ENCODE measurements around the gene NDUFA11.
"Not testable (repeated sequence)": the region's sequence is repeated elsewhere in the genome, so short reads cannot be mapped to it uniquely, and the experiment has no call there.

Gene NDUFA11

DNA sequence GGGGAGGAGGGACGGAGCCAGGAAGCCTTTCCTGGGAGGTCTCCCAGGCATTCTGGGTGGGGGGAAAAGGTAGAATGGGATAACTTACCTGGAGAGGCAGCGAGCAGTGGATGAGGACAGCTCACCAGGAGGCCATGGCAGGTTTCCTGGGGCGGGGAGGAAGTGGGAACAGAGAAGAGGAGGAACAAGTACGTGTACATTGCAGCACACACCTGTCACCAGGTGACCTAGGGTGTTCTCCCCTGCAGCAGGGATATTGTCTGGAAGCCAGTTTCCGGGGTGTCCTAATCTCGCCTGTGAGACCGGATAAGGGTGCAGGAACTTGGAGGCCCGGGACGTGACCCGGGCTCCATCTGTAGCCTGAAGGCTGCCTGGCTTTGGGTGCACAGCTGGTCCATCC, 52.3 kb downstream of the NDUFA11 start, which contains the start of gene FUT3:
Gene FUT3 (minus strand): TSS at position 148 of the 400 bp plus-strand sequence.
- no peak for DNase-seq

- no peak for DNase-seq
Observed at GRCh38 chr19:5850743-5851293, 52.8 kb downstream of the NDUFA11 start.

GRCh38 chr19:5850189-5850588, 53.4 kb downstream of the NDUFA11 start:
- DNase-seq, result no peak

- DNase-seq, result not testable (repeated sequence)
Observed at GRCh38 chr19:5848621-5849020, 55.0 kb downstream of the NDUFA11 start.

GRCh38 chr19:5847846-5848245, 55.7 kb downstream of the NDUFA11 start:
- not testable (repeated sequence) for DNase-seq

Data from NCI-H1092 (cell line).